Neural cell (in vitro differentiated cells): Measurements from ENCODE around the gene SSC5D. TPM values are rescaled to one million over a fixed set of nuclear protein-coding genes. Genes with fewer than 3 reads are reported as not detected.

Experiments used
- H2AFZ ChIP-seq: fragments of 200-600, 300-800 bp; sonication (generic), shearing (Covaris generic); 2 replicates; pipeline ENCODE4 v1.6.0; 2014; ENCODE audit warnings: low read depth, mild to moderate bottlenecking, antibody characterized with exemption, low read length, moderate library complexity
- H3F3A ChIP-seq: fragments of 200-600 bp; shearing (Covaris generic); 2 replicates; pipeline ENCODE4 v1.6.1; 2016; ENCODE audit warnings: mild to moderate bottlenecking, moderate library complexity, mixed read lengths, antibody characterized with exemption, low read length; ENCODE audit not compliant: insufficient read depth, poor library complexity, severe bottlenecking
- H3K27ac ChIP-seq: fragments of 200-600, 300-800 bp; sonication (generic), shearing (Covaris generic); 2 replicates; pipeline ENCODE4 v1.5.1; 2014; ENCODE audit warnings: mild to moderate bottlenecking, low read length, moderate library complexity
- H3K27me3 ChIP-seq: fragments of 300-800, 200-600 bp; sonication (generic), shearing (Covaris generic); 2 replicates; pipeline ENCODE4 v1.6.0; 2014; ENCODE audit warnings: mild to moderate bottlenecking, low read depth, low read length, moderate library complexity; ENCODE audit not compliant: insufficient read depth
- H3K36me3 ChIP-seq: fragments of 300-800, 200-600 bp; sonication (generic), shearing (Covaris generic); 2 replicates; pipeline ENCODE4 v1.5.1; 2014; ENCODE audit warnings: mild to moderate bottlenecking, antibody characterized with exemption, low read length, moderate library complexity; ENCODE audit not compliant: insufficient read depth
- H3K4me2 ChIP-seq: fragments of 300-800, 200-600 bp; sonication (generic), shearing (Covaris generic); 2 replicates; pipeline ENCODE4 v1.6.0; 2014; ENCODE audit warnings: mild to moderate bottlenecking, low read length
- H3K4me3 ChIP-seq: fragments of 300-800, 200-600 bp; sonication (generic), shearing (Covaris generic); 2 replicates; pipeline ENCODE4 v1.5.1; 2014; ENCODE audit warnings: mild to moderate bottlenecking, low read length, moderate library complexity
- H3K79me2 ChIP-seq: fragments of 200-600 bp; shearing (Covaris generic); replicated peaks from 2 replicates; pipeline ENCODE4 v1.6.0; 2014; ENCODE audit warnings: mild to moderate bottlenecking, low read length, moderate library complexity; ENCODE audit not compliant: insufficient read depth
- H3K9ac ChIP-seq: fragments of 300-800, 200-600 bp; sonication (generic), shearing (Covaris generic); 2 replicates; pipeline ENCODE4 v1.6.1; 2016; ENCODE audit warnings: mild to moderate bottlenecking, low read length, mixed read lengths
- H3K9me2 ChIP-seq: fragments of 200-600 bp; shearing (Covaris generic); 2 replicates; pipeline ENCODE4 v1.6.1; 2016; ENCODE audit warnings: mild to moderate bottlenecking, low read length, mixed read lengths; ENCODE audit not compliant: insufficient read depth
- H3K9me3 ChIP-seq: fragments of 200-600, 300-800 bp; sonication (generic), shearing (Covaris generic); 2 replicates; pipeline ENCODE4 v1.6.1; 2016; ENCODE audit warnings: mild to moderate bottlenecking, mixed run types, low read length, moderate library complexity, mixed read lengths
- H4K20me1 ChIP-seq: fragments of 200-600 bp; shearing (Covaris generic); 2 replicates; pipeline ENCODE4 v1.6.1; 2016; ENCODE audit warnings: mild to moderate bottlenecking, mixed run types; ENCODE audit not compliant: insufficient read depth
- CTCF ChIP-seq: fragments of 450-650 bp; IDR thresholded peaks from 2 replicates; pipeline ENCODE4 v1.5.1; 2014; ENCODE audit warnings: antibody characterized with exemption, mild to moderate bottlenecking, moderate library complexity; ENCODE audit not compliant: poor library complexity, severe bottlenecking
- EP300 ChIP-seq: fragments of 450-650 bp; conservative IDR thresholded peaks from 2 replicates; pipeline ENCODE4 v1.6.1; 2014; ENCODE audit warnings: antibody characterized with exemption, mild to moderate bottlenecking, moderate library complexity; ENCODE audit not compliant: poor library complexity, severe bottlenecking
- EZH2 ChIP-seq: fragments of 200-600, 300-800 bp; shearing (Covaris generic), sonication (generic); IDR thresholded peaks from 2 replicates; pipeline ENCODE4 v1.6.1; 2014; ENCODE audit warnings: antibody characterized with exemption, low read length, borderline replicate concordance, mild to moderate bottlenecking; ENCODE audit not compliant: insufficient read depth, poor library complexity, severe bottlenecking
- MXI1 ChIP-seq: fragments of 450-650 bp; conservative IDR thresholded peaks from 2 replicates; pipeline ENCODE4 v1.6.1; 2014; ENCODE audit warnings: antibody characterized with exemption, mild to moderate bottlenecking; ENCODE audit not compliant: poor library complexity, severe bottlenecking
- POLR2AphosphoS5 ChIP-seq: IDR thresholded peaks from 2 replicates; pipeline ENCODE4 v1.6.1; 2012
- RAD21 ChIP-seq: fragments of 450-650 bp; conservative IDR thresholded peaks from 2 replicates; pipeline ENCODE4 v1.6.1; 2014; ENCODE audit warnings: antibody characterized with exemption, mild to moderate bottlenecking, moderate library complexity
- REST ChIP-seq: IDR thresholded peaks from 2 replicates; pipeline ENCODE4 v1.6.1; 2012; ENCODE audit warnings: borderline replicate concordance
- SMC3 ChIP-seq: fragments of 450-650 bp; conservative IDR thresholded peaks from 2 replicates; pipeline ENCODE4 v1.6.1; 2014; ENCODE audit warnings: antibody characterized with exemption, mild to moderate bottlenecking, moderate library complexity; ENCODE audit not compliant: poor library complexity
- TAF1 ChIP-seq: IDR thresholded peaks from 2 replicates; pipeline ENCODE4 v1.6.1; 2012; ENCODE audit warnings: low read depth
- polyA plus RNA-seq: library from polyadenylated mRNA; depleted of rRNA; stranded (reverse); fragments of >200 nt; gene quantifications from 2 replicates; pipeline ENCODE4 v1.2.3, GENCODE V29; 2014

The SSC5D gene
- polyA plus RNA-seq, 1 donor from 2014 or later, result 0.45 TPM

- no peaks in the 10 kb centered on the region for H3K9me3 ChIP-seq
- no peaks in the 10 kb centered on the region for H3K9me2 ChIP-seq
- peaks cover 3% of the 10 kb centered on the region for H3K27me3 ChIP-seq
- no peak overlapping the region for H3K4me2 ChIP-seq
- TF ChIP-seq SMC3 (no peak), RAD21 (peak; percentile 39), CTCF (peak; percentile 11), EZH2 (no peak), MXI1 (peak; percentile 23)
- no peaks in the 10 kb centered on the region for H3F3A ChIP-seq
- peak overlapping the region; percentile 81 for H3K27ac ChIP-seq
- no peaks in the 10 kb centered on the region for H4K20me1 ChIP-seq
- no peaks in the 10 kb centered on the region for H3K36me3 ChIP-seq
- no peak overlapping the region for H2AFZ ChIP-seq
- peak overlapping the region; percentile 99 for H3K4me3 ChIP-seq
- peak overlapping the region; percentile 93 for H3K9ac ChIP-seq
- H3K79me2 ChIP-seq, result no peaks in the 10 kb centered on the region
Observed at GRCh38 chr19:55452749-55453346, 35.4 kb upstream of the SSC5D start.

- Histone ChIP-seq H3K4me3 (peak overlapping the region; percentile 99), H3K27me3 (peaks cover 3% of the 10 kb centered on the region), H2AFZ (no peak overlapping the region), H3K79me2 (no peaks in the 10 kb centered on the region), H4K20me1 (no peaks in the 10 kb centered on the region), H3K9ac (no peak overlapping the region), H3K27ac (peak overlapping the region; percentile 63), H3F3A (no peaks in the 10 kb centered on the region), H3K4me2 (no peak overlapping the region), H3K9me2 (no peaks in the 10 kb centered on the region), H3K36me3 (no peaks in the 10 kb centered on the region), H3K9me3 (no peaks in the 10 kb centered on the region)
- TF ChIP-seq SMC3 (no peak), RAD21 (no peak)
Observed at GRCh38 chr19:55453511-55454260, 34.5 kb upstream of the SSC5D start.

GRCh38 chr19:55454787-55455243, 33.4 kb upstream of the SSC5D start:
- Histone ChIP-seq H3K79me2 (no peaks in the 10 kb centered on the region), H2AFZ (no peak overlapping the region), H3K9ac (no peak overlapping the region), H3K9me3 (no peaks in the 10 kb centered on the region), H4K20me1 (no peaks in the 10 kb centered on the region), H3K4me3 (no peak overlapping the region), H3K27me3 (peaks cover 3% of the 10 kb centered on the region), H3K36me3 (no peaks in the 10 kb centered on the region), H3K27ac (no peak overlapping the region), H3F3A (no peaks in the 10 kb centered on the region), H3K4me2 (no peak overlapping the region), H3K9me2 (no peaks in the 10 kb centered on the region)
- TF ChIP-seq RAD21, result peak; percentile 42
- no peak for TF ChIP-seq EZH2
- TF ChIP-seq REST, result no peak
- TF ChIP-seq TAF1, result no peak
- TF ChIP-seq EP300, result no peak
- peak; percentile 46 for TF ChIP-seq SMC3
- TF ChIP-seq POLR2AphosphoS5, result no peak
- no peak for TF ChIP-seq MXI1
- peak; percentile 59 for TF ChIP-seq CTCF
